GM21381 (cell line): Measurements from ENCODE around the gene SKI.
"Not testable (repeated sequence)": the region's sequence is repeated elsewhere in the genome, so short reads cannot be mapped to it uniquely, and the experiment has no call there.

Experiments used
- ATAC-seq: cut with Tn5 transposase; IDR thresholded peaks from one replicate; pipeline ENCODE4 v1.9.1; 2021; ENCODE audit warnings: mild to moderate bottlenecking, moderate library complexity; ENCODE audit not compliant: unreplicated experiment

Gene SKI

DNA sequence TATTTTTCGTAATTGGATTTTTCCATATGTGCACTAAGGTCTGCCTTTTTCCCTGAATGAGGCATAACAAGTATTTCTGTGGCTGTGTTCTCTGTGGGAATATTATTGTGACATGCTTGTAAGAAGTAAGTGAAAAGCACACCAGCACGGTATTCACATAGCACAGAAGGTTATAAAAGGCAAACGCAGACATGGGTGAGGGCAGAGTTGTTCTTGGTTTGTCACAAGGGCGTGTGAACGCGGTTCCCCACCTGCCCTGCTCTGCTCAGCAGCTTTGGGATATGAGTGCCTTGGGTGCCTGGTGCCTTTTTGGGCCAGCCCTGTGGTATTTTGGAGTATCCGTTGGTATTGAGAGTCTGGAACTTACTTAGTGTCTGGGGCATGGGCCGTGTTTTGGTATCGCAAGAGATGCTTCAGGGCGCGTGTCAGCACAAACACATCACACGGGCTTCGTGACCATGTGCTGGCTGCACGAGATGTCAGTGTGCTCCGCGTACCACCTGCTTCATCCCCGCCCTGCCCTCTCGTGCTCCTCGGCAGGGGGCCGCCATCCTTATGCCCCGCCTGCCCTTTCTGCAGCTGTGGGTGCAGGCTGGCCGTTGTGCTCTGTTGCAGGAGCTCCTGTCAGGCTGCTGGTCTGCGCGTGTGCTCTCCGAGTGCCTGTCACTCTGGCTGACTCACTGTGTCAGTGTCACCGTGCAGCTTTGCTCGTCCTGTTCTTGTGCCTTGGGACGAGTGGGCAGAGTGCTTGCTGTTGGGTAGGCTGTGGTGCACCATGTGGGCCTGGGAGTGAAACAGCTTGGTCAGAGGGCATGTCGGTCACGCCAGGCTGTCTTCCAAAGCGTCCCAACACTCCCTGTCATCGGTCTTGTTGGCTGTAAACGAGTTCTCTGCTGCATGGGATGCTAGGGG lies 15.0 kb downstream of the SKI start:
- ATAC-seq = no peak

DNA sequence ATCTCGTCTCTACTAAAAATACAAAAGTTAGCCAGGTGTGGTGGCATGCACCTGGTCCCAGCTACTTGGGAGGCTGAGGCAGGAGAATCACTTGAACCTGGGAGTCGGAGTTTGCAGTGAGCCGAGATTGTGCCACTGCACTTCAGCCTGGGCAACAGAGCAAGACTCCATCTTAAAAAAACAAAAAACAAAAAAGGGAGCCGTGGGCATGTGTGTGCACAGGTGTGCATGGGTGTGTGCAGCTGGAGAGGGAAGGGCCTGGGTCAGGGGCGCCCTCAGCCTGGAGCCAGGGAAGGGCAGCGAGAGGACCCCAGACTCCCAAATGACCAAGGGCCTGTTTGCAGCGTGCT lies 18.9 kb downstream of the SKI start:
- not testable (repeated sequence) for ATAC-seq

DNA sequence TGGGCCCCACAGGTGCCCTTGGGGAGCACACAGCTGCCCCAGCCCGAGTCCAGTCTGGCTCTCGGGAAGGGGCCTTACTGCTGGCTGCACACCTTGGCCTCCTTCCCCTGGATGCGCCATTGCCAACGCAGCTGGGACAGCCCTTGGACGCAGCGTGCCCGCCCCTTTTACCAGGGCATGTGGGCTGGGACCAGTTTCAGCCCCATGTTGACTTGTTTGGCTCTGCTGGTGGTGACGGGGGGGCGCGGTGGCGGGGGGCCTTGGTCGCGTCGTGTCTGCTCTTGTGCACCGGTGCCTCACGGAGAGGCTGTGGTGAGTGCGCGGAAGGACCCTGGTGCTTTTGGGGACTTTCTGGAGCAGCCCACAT lies 19.6 kb downstream of the SKI start:
- ATAC-seq = no peak

DNA sequence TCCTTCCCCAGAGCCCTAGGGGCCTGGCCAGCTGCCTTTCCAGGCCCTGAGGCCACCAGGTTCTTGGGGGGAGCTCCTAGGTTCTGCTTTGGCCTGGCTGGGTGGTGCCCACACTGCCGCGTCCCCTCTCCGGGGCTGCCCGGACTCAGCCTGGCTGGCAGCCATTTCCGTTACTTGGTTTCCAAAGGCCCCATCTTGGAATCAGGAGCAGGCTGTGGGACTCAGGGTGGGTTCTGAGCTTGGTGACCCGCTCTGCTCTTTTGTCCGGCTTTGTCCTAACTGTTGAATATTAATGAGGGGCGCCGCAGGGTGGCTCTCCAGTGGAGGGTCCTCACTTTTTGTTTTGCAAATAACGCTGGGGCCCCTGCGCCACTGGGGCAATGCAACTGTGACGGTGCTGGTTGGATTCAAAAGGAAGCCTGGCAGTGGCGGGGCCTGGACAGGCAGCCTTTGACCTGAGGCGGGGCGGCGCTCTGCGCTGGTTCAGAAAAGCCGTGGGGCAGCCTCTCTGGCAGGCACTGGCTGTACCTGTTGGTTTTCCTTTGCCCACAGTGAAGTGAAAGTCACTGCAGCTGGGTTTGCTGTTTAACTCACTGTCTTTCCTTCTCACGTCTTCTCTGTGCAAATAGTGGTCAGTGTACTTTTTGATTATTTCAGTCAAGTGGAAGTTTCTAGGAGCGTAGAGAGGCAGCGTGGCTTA lies 20.2 kb downstream of the SKI start:
- no peak for ATAC-seq

DNA sequence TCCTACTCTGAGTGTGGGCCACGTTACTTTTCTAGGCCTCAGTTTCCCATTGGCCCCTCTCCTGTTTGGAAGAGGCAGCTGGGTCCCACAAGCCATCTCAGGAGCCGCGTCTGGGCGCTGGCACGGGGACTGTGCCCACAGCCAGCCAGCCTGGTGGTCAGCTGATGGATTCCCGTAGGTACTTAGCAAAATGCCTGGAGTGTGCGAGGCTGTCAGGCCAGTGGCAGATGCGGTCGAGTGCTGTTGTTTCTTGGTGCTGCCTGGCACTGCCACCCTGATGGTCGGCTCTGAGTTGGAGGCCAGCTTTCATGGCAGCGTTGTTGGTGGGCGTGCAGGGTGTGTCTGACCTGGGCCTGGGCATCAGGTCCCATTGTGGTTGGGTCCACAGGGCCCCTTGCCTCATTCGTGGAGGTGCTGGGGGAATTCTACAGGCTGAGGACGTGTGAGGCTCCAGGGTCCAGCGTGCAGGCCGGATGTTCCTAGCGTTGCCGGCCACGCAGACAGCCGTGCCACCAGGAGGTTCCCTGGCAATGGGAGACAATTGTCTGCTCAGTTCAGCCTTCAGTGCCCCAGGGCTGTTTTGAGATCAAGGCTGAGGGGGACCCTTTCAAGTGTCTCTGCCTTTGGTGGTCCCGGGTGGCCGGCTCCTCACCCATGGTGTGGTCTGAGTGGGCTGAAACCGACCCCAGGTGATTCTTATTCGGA lies 20.9 kb downstream of the SKI start:
- no peak for ATAC-seq

DNA sequence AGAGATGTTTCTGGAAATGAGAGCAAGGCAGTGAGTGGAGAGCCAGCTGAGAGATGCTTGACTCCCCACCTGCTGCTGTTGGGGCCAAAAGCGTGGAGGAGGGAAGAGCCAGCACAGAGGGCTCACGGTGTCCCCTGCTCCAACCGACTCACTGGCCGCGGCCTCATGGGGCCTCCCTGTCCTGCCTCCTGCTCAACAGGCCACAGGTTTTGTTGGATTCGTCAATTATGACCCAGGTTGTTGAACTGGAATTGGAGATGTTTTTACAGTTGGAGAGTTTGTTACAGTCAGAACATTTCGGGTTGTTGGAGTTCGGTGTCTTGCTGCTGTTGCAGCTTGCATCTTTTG lies 21.4 kb downstream of the SKI start:
- ATAC-seq = no peak

DNA sequence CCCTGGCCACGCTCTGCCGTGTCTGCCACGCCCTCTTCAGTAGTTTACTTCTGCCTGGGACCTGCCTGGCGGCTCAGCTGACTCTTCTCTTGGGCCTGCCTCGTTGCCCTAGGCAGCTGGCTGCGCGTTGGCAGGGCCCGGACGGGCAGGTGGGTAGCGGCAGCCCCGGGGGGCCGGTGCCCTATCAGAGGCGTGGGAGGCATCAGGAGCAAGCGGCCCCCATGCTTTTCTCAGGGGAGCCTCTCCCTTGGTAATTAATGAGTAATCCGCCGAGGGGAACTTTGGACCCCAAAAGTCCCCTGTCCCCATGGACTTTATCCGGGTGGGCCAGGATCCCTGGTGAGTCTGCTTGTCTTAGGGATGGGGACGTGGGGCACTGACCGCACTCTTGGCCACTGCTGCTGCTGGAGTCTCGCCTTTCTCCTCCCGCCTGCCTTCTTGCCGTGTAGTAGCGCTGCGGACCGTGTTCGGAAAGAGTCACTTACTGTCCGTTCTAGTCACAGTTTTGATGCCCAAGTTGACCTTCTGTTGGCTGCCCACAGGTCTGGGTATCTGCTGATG lies 22.7 kb downstream of the SKI start:
- no peak for ATAC-seq

DNA sequence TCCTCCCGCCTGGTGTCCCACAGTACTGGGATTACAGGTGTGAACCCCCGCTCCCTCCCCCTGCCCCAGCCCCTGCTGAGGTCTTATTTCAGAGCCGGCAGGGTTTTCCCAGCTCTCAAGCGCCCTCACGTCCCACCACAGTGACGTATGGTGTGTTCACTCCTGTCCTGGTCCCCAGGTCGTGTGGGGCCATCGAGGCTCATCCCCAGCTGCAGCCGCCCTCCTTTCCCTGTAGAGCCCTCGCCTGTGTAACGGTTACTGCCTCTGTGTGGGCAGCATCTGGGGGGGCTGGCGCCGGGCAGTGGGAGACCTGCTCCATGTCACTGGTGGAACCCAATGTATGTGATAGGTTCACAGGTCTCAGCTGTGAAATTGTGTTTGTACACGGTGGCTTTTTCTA lies 23.2 kb downstream of the SKI start:
- no peak for ATAC-seq

DNA sequence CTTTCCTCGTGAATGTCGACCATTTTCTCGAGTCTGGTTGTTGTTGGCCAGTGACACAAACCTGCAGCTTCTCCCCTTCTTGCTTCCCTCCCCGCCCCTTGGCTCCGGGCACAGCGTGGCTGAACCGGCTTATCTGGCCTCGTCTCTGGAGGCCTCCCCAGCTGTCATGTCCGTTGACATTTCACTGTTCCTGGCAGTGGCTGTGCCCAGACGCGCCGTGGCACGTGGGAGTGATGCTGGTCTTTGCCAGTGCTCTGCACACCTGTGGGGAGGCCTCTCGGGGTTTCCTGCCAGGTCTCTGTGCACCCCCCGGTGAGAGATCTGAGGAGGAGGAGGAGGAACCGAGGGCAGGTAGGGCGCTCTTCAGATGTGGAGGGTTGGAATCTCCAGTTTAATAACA lies 23.7 kb downstream of the SKI start:
- ATAC-seq = no peak

DNA sequence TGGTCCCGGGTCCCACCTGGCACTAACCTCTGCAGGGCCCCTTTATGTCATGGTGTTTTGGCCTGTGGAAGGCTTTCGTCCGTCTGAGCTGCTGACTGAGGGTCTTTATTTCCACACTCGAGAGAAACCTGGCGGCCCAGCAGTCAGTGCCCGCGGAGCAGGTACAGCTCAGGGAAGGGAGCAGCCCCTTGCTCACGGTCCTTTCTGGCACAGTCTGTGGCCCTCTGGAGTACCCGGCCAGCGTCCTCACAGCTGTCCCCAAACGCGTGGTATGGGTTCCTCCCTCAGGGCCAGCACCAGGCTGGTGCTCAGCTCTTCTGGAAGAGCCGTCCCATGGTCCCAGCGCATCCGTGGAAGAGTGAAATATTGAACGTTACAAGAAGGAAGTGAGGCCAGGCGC lies 24.3 kb downstream of the SKI start:
- no peak for ATAC-seq

DNA sequence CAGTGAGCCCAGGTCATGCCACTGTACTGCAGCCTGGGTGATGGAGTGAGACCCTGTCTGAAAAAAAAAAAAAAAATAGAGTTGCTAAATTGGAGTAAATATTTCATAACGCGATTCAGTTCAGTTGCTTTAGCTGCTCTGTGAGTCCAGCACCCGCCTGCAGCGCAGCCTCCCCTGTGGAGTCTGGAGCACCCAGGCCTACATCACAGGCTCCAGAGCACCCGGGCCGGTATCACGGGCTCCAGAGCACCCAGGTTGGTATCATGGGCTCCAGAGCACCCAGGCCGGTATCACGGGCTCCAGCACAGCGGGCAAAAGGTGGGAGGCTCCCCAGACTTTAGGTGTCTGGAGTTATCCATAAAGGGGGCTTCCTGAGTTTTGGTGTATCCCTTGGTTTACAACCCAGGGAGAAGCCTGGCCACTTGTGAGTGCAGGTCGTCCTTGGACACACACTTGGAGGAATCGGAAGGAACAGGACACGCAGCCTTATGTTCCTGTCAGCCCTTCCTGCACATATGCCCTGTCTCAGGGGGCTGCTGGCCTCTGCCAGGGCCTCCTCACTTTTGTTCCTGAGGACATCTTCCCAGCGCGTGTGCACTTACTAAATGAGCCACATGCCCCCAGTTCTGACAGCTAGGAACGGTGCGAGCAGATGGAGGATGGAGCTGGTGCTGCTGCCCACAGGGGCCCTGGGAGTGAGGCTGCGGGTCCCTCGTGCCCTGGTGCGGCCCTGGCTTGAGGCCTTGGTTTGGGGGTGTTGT lies 25.1 kb downstream of the SKI start:
- no peak for ATAC-seq

DNA sequence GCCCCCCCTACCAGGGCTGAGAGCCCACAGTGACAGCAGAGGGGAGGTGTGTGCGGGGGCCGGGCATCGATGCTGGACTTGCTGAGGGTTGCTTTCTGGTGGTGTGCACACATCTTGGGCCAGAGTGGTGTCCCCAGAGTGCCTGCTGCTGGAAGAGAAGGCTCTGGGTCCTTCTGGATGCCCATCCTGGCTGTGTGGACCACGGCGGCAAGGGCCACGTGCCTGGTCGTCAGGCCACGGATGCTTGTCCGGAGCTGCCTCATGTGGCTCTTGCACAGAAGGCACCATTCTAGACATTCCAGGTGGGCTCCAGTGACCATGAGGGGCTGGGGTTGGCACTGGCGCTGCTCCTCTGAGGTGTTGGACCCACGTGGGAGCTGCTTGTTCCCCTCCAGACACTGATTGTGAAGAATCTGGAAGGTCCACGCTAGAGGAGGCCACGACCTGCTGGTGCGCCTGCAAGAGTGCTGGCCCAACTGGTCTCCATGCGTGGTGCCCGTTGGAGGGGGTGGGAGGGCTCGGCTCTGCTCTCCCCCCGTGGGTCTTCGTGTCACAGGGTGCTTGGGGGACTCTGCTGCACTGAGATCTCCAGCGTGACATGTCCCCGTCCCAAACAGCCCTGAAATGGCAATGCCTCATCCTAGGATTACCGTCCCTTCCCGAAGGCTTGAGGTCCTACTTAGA lies 25.8 kb downstream of the SKI start:
- no peak for ATAC-seq

DNA sequence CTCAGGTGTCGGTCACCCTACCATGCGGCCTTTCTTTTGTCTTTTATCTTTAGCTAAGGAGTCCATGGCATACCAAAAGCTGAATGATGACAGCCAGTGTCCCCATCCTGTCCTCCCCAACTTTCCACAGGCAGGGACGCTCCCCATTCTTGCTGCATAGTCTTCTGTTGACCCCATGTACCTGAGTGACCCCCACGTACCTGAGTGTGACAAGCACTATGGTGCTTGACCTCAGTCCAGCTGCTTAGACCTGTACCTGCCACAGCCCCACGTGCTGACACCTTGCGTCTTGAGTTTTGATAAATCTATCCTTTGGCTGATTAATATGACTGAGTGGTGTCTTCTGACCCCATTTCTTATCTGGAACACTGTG lies 26.9 kb downstream of the SKI start:
- ATAC-seq = no peak

DNA sequence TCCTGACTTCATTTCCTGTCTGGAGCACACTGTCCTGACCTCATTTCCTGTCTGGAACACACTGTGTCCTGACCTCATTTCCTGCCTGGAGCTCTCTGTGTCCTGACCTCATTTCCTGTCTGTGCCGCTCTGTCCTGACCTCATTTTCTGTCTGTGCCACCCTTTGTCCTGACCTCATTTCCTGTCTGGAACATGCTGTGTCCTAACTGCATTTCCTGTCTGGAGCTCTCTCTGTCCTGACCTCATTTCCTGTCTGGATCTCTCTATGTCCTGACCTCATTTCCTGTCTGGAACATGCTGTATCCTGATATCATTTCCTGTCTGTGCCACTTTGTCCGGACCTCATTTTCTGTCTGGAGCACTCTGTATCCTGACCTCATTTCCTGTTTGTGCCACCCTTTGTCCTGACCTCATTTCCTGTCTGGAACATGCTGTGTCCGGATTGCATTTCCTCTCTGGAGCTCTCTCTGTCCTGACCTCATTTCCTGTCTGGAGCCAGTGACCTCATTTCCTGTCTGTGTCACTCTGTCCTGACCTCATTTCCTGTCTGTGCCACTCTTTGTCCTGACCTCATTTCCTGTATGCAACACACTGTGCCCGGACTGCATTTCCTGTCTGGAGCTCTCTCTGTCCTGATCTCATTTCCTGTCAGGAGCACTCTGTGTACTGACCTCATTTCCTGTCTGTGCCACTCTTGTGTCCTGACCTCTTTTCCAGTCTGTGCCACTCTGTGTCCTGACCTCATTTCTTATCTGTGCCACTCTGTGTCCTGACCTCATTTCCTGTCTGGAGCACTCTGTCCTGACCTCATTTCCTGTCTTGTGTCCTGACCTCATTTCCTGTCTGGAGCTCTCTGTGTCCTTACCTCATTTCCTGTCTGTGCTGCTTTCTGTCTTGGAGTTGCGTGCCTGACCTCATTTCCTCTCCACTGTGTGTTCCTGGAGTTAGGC lies 27.6 kb downstream of the SKI start:
- ATAC-seq = peak; percentile 48

DNA sequence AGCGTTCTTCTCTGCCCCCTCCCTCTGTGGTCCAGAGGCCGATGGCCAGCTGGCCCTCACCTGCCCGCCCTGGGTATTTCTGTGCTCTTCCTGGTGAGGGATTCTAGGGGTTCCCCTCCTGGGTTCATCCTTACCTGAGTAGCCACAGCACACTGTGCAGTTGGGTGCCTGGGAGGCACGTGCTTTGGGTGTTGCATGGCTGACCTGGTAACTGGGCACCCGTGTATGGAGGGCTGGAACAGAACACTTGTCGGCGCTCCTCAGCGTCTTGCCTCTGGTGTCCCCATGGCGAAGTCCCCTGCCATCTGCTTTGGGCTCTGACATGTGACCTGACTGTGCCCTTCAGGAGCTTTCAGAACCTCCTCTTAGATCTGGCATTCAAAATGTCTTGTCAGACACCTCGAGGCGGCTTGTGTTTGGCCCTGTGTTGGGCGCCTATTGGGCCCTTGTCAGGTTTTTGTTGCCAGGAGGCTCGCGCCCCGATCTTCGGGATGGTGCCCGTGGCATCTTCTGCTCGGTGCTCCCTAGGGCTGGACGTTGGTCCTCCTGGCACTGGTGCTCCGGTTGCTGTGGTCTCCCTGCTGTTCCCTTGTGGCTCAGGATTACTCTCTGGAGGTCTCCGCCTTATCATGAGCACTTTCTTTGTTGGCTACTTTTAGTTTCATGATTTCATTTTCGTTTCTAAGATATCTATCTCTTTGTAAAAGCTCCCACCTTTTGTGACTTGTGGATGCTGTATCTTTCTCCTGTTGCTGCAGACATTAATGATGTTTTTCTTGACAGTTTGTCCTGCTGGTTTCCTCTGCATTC lies 28.5 kb downstream of the SKI start:
- ATAC-seq = no peak

DNA sequence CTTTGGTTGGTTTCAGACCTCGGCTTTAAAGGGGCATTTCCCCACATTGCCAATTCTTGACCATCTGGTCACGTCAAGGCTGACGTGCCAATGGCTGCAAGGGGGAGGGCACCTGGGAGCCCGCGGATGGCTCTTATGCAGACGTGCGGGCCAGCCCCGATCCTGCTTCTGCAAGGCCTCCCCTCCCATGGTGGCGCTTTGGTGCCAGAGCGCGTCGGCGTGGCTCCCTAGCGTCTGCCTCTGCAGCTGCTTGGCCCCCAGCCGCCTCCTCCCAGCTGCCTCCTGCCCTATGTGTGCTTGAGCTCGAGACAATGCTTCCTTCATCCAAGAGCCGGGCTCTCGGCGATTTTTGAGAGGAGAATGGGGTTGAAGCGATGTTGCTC lies 29.1 kb downstream of the SKI start:
- ATAC-seq = no peak

DNA sequence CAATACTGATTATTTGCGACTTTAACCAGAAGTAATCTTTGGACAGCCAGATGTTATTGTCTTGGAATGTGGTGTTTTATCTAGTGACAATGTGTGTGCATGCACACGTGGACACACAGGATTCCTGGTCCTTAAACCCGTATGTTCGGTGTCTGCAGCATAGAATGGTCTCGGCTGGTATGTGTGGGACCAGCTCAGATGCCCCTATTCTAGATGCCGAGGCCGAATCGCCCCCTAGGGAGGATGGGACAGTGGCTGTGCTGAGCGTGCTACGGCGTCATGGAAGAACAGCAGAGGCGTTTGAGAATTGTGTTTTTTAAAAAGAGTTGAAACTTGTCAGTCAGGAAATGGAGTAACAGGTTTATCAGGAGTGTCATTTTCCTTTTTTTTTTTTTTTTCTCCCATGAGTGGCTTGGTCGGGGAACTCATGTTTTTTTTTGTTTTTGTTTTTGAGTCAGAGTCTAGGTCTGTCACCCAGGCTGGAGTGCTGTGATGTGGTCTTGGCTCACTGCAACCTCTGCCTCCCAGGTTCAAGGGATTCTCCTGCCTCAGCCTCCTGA lies 30.1 kb downstream of the SKI start:
- ATAC-seq = no peak

DNA sequence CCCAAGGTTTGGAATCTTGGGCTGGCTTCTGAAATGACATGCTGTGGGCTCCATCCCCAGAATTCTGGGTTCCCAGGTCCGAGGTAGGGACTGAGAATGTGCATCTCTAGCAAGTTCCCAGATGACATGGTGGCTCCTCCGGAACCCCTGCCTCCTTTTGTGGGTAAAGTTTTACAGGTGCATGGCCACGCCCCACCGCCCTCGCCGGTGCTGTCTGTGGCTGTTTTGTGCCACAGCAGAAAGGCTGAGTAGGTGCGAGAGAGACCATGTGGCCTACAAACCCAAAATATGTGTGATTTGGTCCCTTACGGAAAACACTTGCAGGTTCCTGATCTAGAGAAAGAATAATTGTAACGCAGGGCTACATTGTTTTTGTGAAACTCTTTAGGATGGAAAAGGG lies 30.9 kb downstream of the SKI start:
- ATAC-seq = no peak
